HEK293 (cell line): Measurements from ENCODE around the gene TRIM44.
"Not testable (repeated sequence)": the region's sequence is repeated elsewhere in the genome, so short reads cannot be mapped to it uniquely, and the experiment has no call there.

Experiments
- CTCF ChIA-PET: fragments of 350-600 bp; formaldehyde crosslinking; extraction: SDS; loops from one replicate; lab custom pipeline; 2021; ENCODE audit warnings: antibody characterized with exemption; lab: Yijun Ruan, JAX
- POLR2A ChIA-PET: fragments of 300-600 bp; formaldehyde crosslinking; extraction: SDS; loops from one replicate; lab custom pipeline; 2020; ENCODE audit warnings: antibody characterized with exemption, inconsistent platforms; lab: Yijun Ruan, JAX
- H3K27ac ChIP-seq: fragments of 200-500 bp; sonication (Bioruptor generic); 2 replicates; pipeline ENCODE4 v1.5.1; 2014; ENCODE audit warnings: low read depth, low read length, control low read depth, inconsistent platforms; ENCODE audit errors: extremely low read depth
- H3K36me3 ChIP-seq, 2 experiments: fragments of 200-500 bp in 1 of 2; sonication (Bioruptor generic) in 1 of 2; 1 replicate in 1 of 2; 2 replicates in 1 of 2; pipeline ENCODE4 v1.5.1; 2014 to 2017; ENCODE audit warnings: inconsistent platforms in 2 of 2, low read length in 2 of 2; ENCODE audit not compliant: control insufficient read depth in 2 of 2, insufficient read depth in 1 of 2
- H3K4me1 ChIP-seq: fragments of 200-500 bp; sonication (Bioruptor generic); 2 replicates; pipeline ENCODE4 v1.5.1; 2014; ENCODE audit warnings: mild to moderate bottlenecking, low read length, inconsistent platforms; ENCODE audit not compliant: control insufficient read depth, insufficient read depth
- H3K4me3 ChIP-seq: 2 replicates; pipeline ENCODE4 v1.5.1; 2011; ENCODE audit warnings: low read depth, mild to moderate bottlenecking, control low read depth, low read length, moderate library complexity
- H3K9me3 ChIP-seq: fragments of 200-500 bp; sonication (Bioruptor generic); 2 replicates; pipeline ENCODE4 v1.5.1; 2014; ENCODE audit warnings: low read depth, low read length, inconsistent platforms; ENCODE audit not compliant: control insufficient read depth, insufficient read depth
- CTCF ChIP-seq: fragments of 450-650 bp; formaldehyde crosslinking; IDR thresholded peaks from 2 replicates; pipeline ENCODE4 v1.5.1; 2016; ENCODE audit warnings: missing biosample characterization, missing genetic modification characterization
- EGR2 ChIP-seq: fragments of 450-650 bp; formaldehyde crosslinking; IDR thresholded peaks from 2 replicates; pipeline ENCODE4 v1.5.1; 2016; ENCODE audit warnings: low read depth, missing biosample characterization, missing genetic modification characterization
- KLF7 ChIP-seq: fragments of 450-650 bp; formaldehyde crosslinking; IDR thresholded peaks from 2 replicates; pipeline ENCODE4 v1.5.1; 2016; ENCODE audit warnings: missing biosample characterization, missing genetic modification characterization, borderline replicate concordance
- PRDM1 ChIP-seq: fragments of 450-650 bp; formaldehyde crosslinking; IDR thresholded peaks from 2 replicates; pipeline ENCODE4; 2016; ENCODE audit warnings: missing biosample characterization, missing genetic modification characterization
- RBAK ChIP-seq: fragments of 450-650 bp; formaldehyde crosslinking; IDR thresholded peaks from 2 replicates; pipeline ENCODE4 v1.5.1; 2016; ENCODE audit warnings: missing biosample characterization, missing genetic modification characterization
- ZBTB17 ChIP-seq: fragments of 450-650 bp; formaldehyde crosslinking; IDR thresholded peaks from 2 replicates; pipeline ENCODE4 v1.5.1; 2016; ENCODE audit warnings: missing biosample characterization, missing genetic modification characterization
- ZBTB21 ChIP-seq: fragments of 450-650 bp; formaldehyde crosslinking; IDR thresholded peaks from 2 replicates; pipeline ENCODE4 v1.5.1; 2017; ENCODE audit warnings: missing biosample characterization, missing genetic modification characterization
- ZBTB44 ChIP-seq: fragments of 450-650 bp; IDR thresholded peaks from 2 replicates; pipeline ENCODE4 v1.5.1; 2018; ENCODE audit warnings: missing biosample characterization, mild to moderate bottlenecking, missing genetic modification characterization
- ZBTB7A ChIP-seq: fragments of 450-650 bp; formaldehyde crosslinking; IDR thresholded peaks from 2 replicates; pipeline ENCODE4 v1.5.1; 2016; ENCODE audit warnings: low read depth, missing biosample characterization, missing genetic modification characterization
- ZBTB8A ChIP-seq: fragments of 450-650 bp; formaldehyde crosslinking; IDR thresholded peaks from 2 replicates; pipeline ENCODE4 v1.5.1; 2016; ENCODE audit warnings: missing biosample characterization, missing genetic modification characterization
- ZFHX2 ChIP-seq: fragments of 450-650 bp; formaldehyde crosslinking; conservative IDR thresholded peaks from 2 replicates; pipeline ENCODE4 v1.5.1; 2016; ENCODE audit warnings: missing biosample characterization, missing genetic modification characterization
- ZNF121 ChIP-seq: fragments of 450-650 bp; formaldehyde crosslinking; IDR thresholded peaks from 2 replicates; pipeline ENCODE4 v1.5.1; 2016; ENCODE audit warnings: missing biosample characterization, missing genetic modification characterization
- ZNF341 ChIP-seq: fragments of 450-650 bp; formaldehyde crosslinking; IDR thresholded peaks from 2 replicates; pipeline ENCODE4; 2016; ENCODE audit warnings: low read depth, missing biosample characterization, missing genetic modification characterization
- ZNF514 ChIP-seq: fragments of 450-650 bp; formaldehyde crosslinking; IDR thresholded peaks from 2 replicates; pipeline ENCODE4 v1.5.1; 2016; ENCODE audit warnings: missing biosample characterization, missing genetic modification characterization
- ZNF558 ChIP-seq: fragments of 450-650 bp; formaldehyde crosslinking; IDR thresholded peaks from 2 replicates; pipeline ENCODE4 v1.5.1; 2016; ENCODE audit warnings: missing biosample characterization, missing genetic modification characterization
- ZNF561 ChIP-seq: fragments of 450-650 bp; IDR thresholded peaks from 2 replicates; pipeline ENCODE4 v1.5.1; 2018; ENCODE audit warnings: missing biosample characterization, missing genetic modification characterization, borderline replicate concordance
- ZNF768 ChIP-seq: fragments of 450-650 bp; formaldehyde crosslinking; IDR thresholded peaks from 2 replicates; pipeline ENCODE4 v1.5.1; 2018; ENCODE audit warnings: missing biosample characterization, mild to moderate bottlenecking, missing genetic modification characterization
- ZNF791 ChIP-seq: fragments of 450-650 bp; formaldehyde crosslinking; IDR thresholded peaks from 2 replicates; pipeline ENCODE4 v1.5.1; 2016; ENCODE audit warnings: missing biosample characterization, missing genetic modification characterization
- ZNF792 ChIP-seq: fragments of 450-650 bp; formaldehyde crosslinking; IDR thresholded peaks from 2 replicates; pipeline ENCODE4 v1.5.1; 2016; ENCODE audit warnings: missing biosample characterization, missing genetic modification characterization
- ZSCAN5A ChIP-seq: fragments of 450-650 bp; formaldehyde crosslinking; IDR thresholded peaks from 2 replicates; pipeline ENCODE4 v1.5.1; 2016; ENCODE audit warnings: missing biosample characterization, missing genetic modification characterization
- ZXDB ChIP-seq: fragments of 450-650 bp; formaldehyde crosslinking; IDR thresholded peaks from 2 replicates; pipeline ENCODE4 v1.5.1; 2016; ENCODE audit warnings: missing biosample characterization, missing genetic modification characterization

TRIM44 gene

GRCh38 chr11:35712533-35712932 is 50.0 kb downstream of the TRIM44 start:
- TF ChIP-seq PRDM1 (tag by site-specific recombination) = no peak
- TF ChIP-seq, all 188 proteins: peak for 0
- ChIA-PET CTCF (interaction anchor here (0.6 to 1.3 kb wide), 3 partner anchors 55 to 185 kb away, joined by 3 to 5 read pairs (median 4); no protein-coding TSS in a partner anchor), POLR2A (no interaction called here)
- Histone ChIP-seq H3K9me3 (no peaks in the 10 kb centered on the region), H3K36me3 (no peaks in the 10 kb centered on the region), H3K27ac (no peak overlapping the region), H3K4me3 (no peak overlapping the region), H3K4me1 (no peaks in the 10 kb centered on the region)

GRCh38 chr11:35714882-35715627 is 52.5 kb downstream of the TRIM44 start:
- H3K4me3 ChIP-seq = no peak overlapping the region
- H3K27ac ChIP-seq = no peak overlapping the region
- H3K4me1 ChIP-seq = no peaks in the 10 kb centered on the region
- peak; percentile 97 for TF ChIP-seq ZFHX2 (tag by site-specific recombination)
- TF ChIP-seq EGR2 (tag by site-specific recombination) = peak; percentile 95
- TF ChIP-seq ZNF514 (tag by site-specific recombination) = no peak
- TF ChIP-seq ZXDB (tag by site-specific recombination) = no peak
- peak; percentile 56; the same call in 1 of the 2 replicates for TF ChIP-seq ZNF558 (tag by site-specific recombination)
- TF ChIP-seq KLF7 = no peak
- TF ChIP-seq ZBTB8A (tag by site-specific recombination) = no peak
- H3K9me3 ChIP-seq = no peaks in the 10 kb centered on the region
- POLR2A ChIA-PET = no interaction called here
- CTCF ChIA-PET = interaction anchor here (1.0 kb wide), 1 partner anchor 99 kb away, joined by 3 read pairs; no protein-coding TSS in a partner anchor
- no peaks in the 10 kb centered on the region for H3K36me3 ChIP-seq

- POLR2A ChIA-PET, H3K4me3 ChIP-seq, H3K9me3 ChIP-seq, H3K36me3 ChIP-seq, H3K27ac ChIP-seq, H3K4me1 ChIP-seq: not testable (repeated sequence)
- CTCF ChIA-PET = interaction anchor here (1.0 kb wide), 1 partner anchor 100 kb away, joined by 3 read pairs; no protein-coding TSS in a partner anchor
These were observed 53.1 kb downstream of the TRIM44 start for GRCh38 chr11:35715677-35716076.

GRCh38 chr11:35717043-35717442 is 54.5 kb downstream of the TRIM44 start:
- no peak overlapping the region for H3K27ac ChIP-seq
- H3K4me3 ChIP-seq = no peak overlapping the region
- no peaks in the 10 kb centered on the region for H3K4me1 ChIP-seq
- no peaks in the 10 kb centered on the region for H3K36me3 ChIP-seq
- ChIA-PET CTCF (interaction anchor here (0.6 kb wide), 2 partner anchors 10 to 252 kb away, joined by 3 to 4 read pairs; no protein-coding TSS in a partner anchor), POLR2A (no interaction called here)
- H3K9me3 ChIP-seq = no peaks in the 10 kb centered on the region
- TF ChIP-seq ZNF768 (tag by site-specific recombination) = no peak
- no peak for TF ChIP-seq ZNF791 (tag by site-specific recombination)
- no peak for TF ChIP-seq ZNF341 (tag by site-specific recombination)
- TF ChIP-seq CTCF (tag by site-specific recombination) = no peak
- TF ChIP-seq ZBTB17 (tag by site-specific recombination) = no peak
- TF ChIP-seq ZNF792 (tag by site-specific recombination) = no peak
- no peak for TF ChIP-seq ZBTB7A (tag by site-specific recombination)
- no peak for TF ChIP-seq ZBTB44
- TF ChIP-seq ZSCAN5A = no peak
- no peak for TF ChIP-seq ZNF561 (tag by site-specific recombination)
- no peak for TF ChIP-seq RBAK
- TF ChIP-seq EGR2 (tag by site-specific recombination) = no peak
- no peak for TF ChIP-seq ZNF121
- TF ChIP-seq ZBTB21 (tag by site-specific recombination) = no peak
